HepG2 (cell line): ENCODE data around the gene EPHB4. TPM values are rescaled to one million over a fixed set of nuclear protein-coding genes. Genes with fewer than 3 reads are reported as not detected.

ENCODE experiments used
- ATAC-seq: fragments of 200-7000 bp; cut with Tn5 transposase; 3 replicates; pipeline ENCODE4 v1.9.1; 2020; ENCODE audit warnings: mild to moderate bottlenecking, moderate library complexity
- BruUV-seq: library from RNA; stranded (reverse); fragments of 400-500 nt; replicated peaks from 2 replicates; lab custom pipeline; 2021; lab: Mats Ljungman, UMichigan
- CTCF ChIA-PET: fragments of 300-600 bp; formaldehyde crosslinking; extraction: SDS; loops from one replicate; lab custom pipeline; 2021; ENCODE audit warnings: low total read pairs, inconsistent platforms, low intra/inter-chr PET ratio; lab: Yijun Ruan, JAX
- POLR2A ChIA-PET: fragments of 350-600 bp; sonication (Branson Sonifier 250); formaldehyde crosslinking; loops from one replicate; lab custom pipeline; 2020; ENCODE audit warnings: antibody characterized with exemption, inconsistent platforms; lab: Yijun Ruan, JAX
- DNase-seq: peaks from one replicate; pipeline ENCODE4 v3.0.0-alpha.2; 2015; ENCODE audit warnings: low spot score
- FAIRE-seq: peaks from 3 replicates; lab custom pipeline; 2011; peaks lifted over from hg19 to GRCh38; lab: Jason Lieb, UNC
- H2AFZ ChIP-seq: one replicate; pipeline ENCODE4 v1.6.1; 2011; ENCODE audit warnings: low read length, inconsistent platforms
- H3K27ac ChIP-seq: fragments of 300-600 bp; 3 replicates; pipeline ENCODE4 v1.8.0; 2011; ENCODE audit warnings: mixed run types, mild to moderate bottlenecking, mixed read lengths, low read length, inconsistent platforms; ENCODE audit not compliant: insufficient read depth; ENCODE audit errors: extremely low read length
- H3K27me3 ChIP-seq, 2 experiments: fragments of 200-600 bp in 1 of 2; 2 replicates in 1 of 2; 3 replicates in 1 of 2; pipeline versions ENCODE4 v1.6.0 to v1.8.0; 2011; ENCODE audit warnings: low read length in 2 of 2, mild to moderate bottlenecking in 2 of 2, moderate library complexity in 2 of 2, inconsistent platforms in 1 of 2; ENCODE audit not compliant: insufficient read depth in 2 of 2, control insufficient read depth in 1 of 2
- H3K36me3 ChIP-seq, 2 experiments: fragments of 200-600 bp in 1 of 2; replicated peaks in 1 of 2; 2 replicates in 1 of 2; 3 replicates in 1 of 2; pipeline versions ENCODE4 v1.5.1 to v1.8.0; 2011; ENCODE audit warnings: low read length in 2 of 2, inconsistent platforms in 1 of 2; ENCODE audit not compliant: insufficient read depth in 2 of 2, control insufficient read depth in 1 of 2
- H3K4me1 ChIP-seq: 2 replicates; pipeline ENCODE4 v1.5.1; 2012; ENCODE audit warnings: low read length, inconsistent platforms; ENCODE audit not compliant: insufficient read depth
- H3K4me2 ChIP-seq: 2 replicates; pipeline ENCODE4 v1.6.0; 2011; ENCODE audit warnings: low read depth, low read length, inconsistent platforms
- H3K4me3 ChIP-seq, 3 experiments: fragments of 200-600 bp in 1 of 3; sonication (generic), shearing (Covaris generic) in 1 of 3; replicated peaks in 1 of 3; 2 replicates each; pipeline ENCODE4 v1.5.1; 2011 to 2016; ENCODE audit warnings: low read length in 3 of 3, inconsistent platforms in 2 of 3, low read depth in 2 of 3, mild to moderate bottlenecking in 2 of 3, control low read depth in 1 of 3, mixed read lengths in 1 of 3; ENCODE audit not compliant: insufficient read depth in 1 of 3
- H3K79me2 ChIP-seq: one replicate; pipeline ENCODE4 v1.6.1; 2011; ENCODE audit warnings: low read length, inconsistent platforms; ENCODE audit not compliant: insufficient read depth
- H3K9ac ChIP-seq: 2 replicates; pipeline ENCODE4 v1.6.0; 2011; ENCODE audit warnings: mild to moderate bottlenecking, low read depth, low read length, inconsistent platforms; ENCODE audit not compliant: insufficient read depth
- H3K9me3 ChIP-seq: 2 replicates; pipeline ENCODE4 v1.5.1; 2012; ENCODE audit warnings: mild to moderate bottlenecking, low read length
- H4K20me1 ChIP-seq: 2 replicates; pipeline ENCODE4 v1.6.0; 2011; ENCODE audit warnings: inconsistent platforms, mild to moderate bottlenecking, low read length, moderate library complexity; ENCODE audit not compliant: insufficient read depth
- IKZF1 ChIP-seq: fragments of 450-650 bp; IDR thresholded peaks from 2 replicates; pipeline ENCODE4 v1.7.1; 2016
- IRX3 ChIP-seq: sonication (generic); formaldehyde crosslinking; IDR thresholded peaks from 2 replicates; pipeline ENCODE4 v1.8.1; 2023; ENCODE audit warnings: mild to moderate bottlenecking, low read depth, missing genetic modification reagents, borderline replicate concordance
- KLF13 ChIP-seq: sonication (generic); formaldehyde crosslinking; IDR thresholded peaks from 2 replicates; pipeline ENCODE4 v1.4.0; 2020; ENCODE audit warnings: mild to moderate bottlenecking, missing genetic modification reagents
- MAFF ChIP-seq: IDR thresholded peaks from 2 replicates; pipeline ENCODE4 v1.6.1; 2011; ENCODE audit warnings: low read depth, low read length, improper control_type of control experiment
- MED8 ChIP-seq: sonication (generic); formaldehyde crosslinking; IDR thresholded peaks from 2 replicates; pipeline ENCODE4 v1.8.1; 2023; ENCODE audit warnings: mild to moderate bottlenecking, missing genetic modification reagents; ENCODE audit not compliant: insufficient replicate concordance
- PRPF4 ChIP-seq: fragments of 200-400 bp; formaldehyde crosslinking; IDR thresholded peaks from 2 replicates; pipeline ENCODE4 v1.6.1; 2016; ENCODE audit warnings: low read length, low read depth; ENCODE audit not compliant: poor library complexity, severe bottlenecking
- RCOR2 ChIP-seq: IDR thresholded peaks from 2 replicates; pipeline ENCODE4 v1.6.1; 2016; ENCODE audit warnings: missing biosample characterization, missing genetic modification reagents
- SKI ChIP-seq: fragments of 450-650 bp; IDR thresholded peaks from one replicate; pipeline ENCODE4 v1.6.1; 2018; ENCODE audit warnings: mild to moderate bottlenecking; ENCODE audit not compliant: partially characterized antibody
- SNRNP70 ChIP-seq: fragments of 200-400 bp; formaldehyde crosslinking; IDR thresholded peaks from 2 replicates; pipeline ENCODE4 v1.6.1; 2017; ENCODE audit warnings: mild to moderate bottlenecking, low read depth, low read length, moderate library complexity
- TEAD3 ChIP-seq: optimal IDR thresholded peaks from 2 replicates; pipeline ENCODE3; 2016; ENCODE audit warnings: borderline replicate concordance
- ZNF256 ChIP-seq: sonication (generic); formaldehyde crosslinking; conservative IDR thresholded peaks from 2 replicates; pipeline ENCODE4 v1.4.0; 2020; ENCODE audit warnings: missing genetic modification reagents
- ZNF292 ChIP-seq: sonication (generic); formaldehyde crosslinking; IDR thresholded peaks from 2 replicates; pipeline ENCODE4 v1.8.1; 2022; ENCODE audit warnings: mild to moderate bottlenecking, low read depth, missing genetic modification reagents, borderline replicate concordance
- ZNF552 ChIP-seq: sonication (generic); formaldehyde crosslinking; IDR thresholded peaks from 2 replicates; pipeline ENCODE4 v1.9.0; 2022; ENCODE audit warnings: missing genetic modification reagents, mild to moderate bottlenecking, borderline replicate concordance
- ZNF660 ChIP-seq: sonication (generic); formaldehyde crosslinking; IDR thresholded peaks from 2 replicates; pipeline ENCODE4 v1.5.1; 2020; ENCODE audit warnings: mild to moderate bottlenecking, low read depth, missing genetic modification reagents, borderline replicate concordance
- WGBS: methylation state at CpG from one replicate; pipeline ENCODE4 v1.1.6; 2017; ENCODE audit warnings: low lambda C conversion rate; 5-methylcytosine and 5-hydroxymethylcytosine counted together
- in situ Hi-C: cut with HindIII; loops from 2 replicates; pipeline ENCODE4 v1.10.0; 2017; ENCODE audit warnings: low pct_unique_long_range_greater_than_20kb; ENCODE audit not compliant: extremely low pct_ligation_motif_present
- intact Hi-C: fragments of 100-400 bp; cut with micrococcal nuclease; formaldehyde crosslinking; loops from one replicate; pipeline ENCODE4 v1.10.0; 2022; ENCODE audit not compliant: unreplicated experiment
- polyA plus RNA-seq, 8 experiments: library from polyadenylated mRNA; depleted of rRNA in 3 of 8; stranded (reverse) in 7 of 8; unstranded in 1 of 8; fragments of >200 nt; fragmentation: Illumina TruSeq in 4 of 8; extraction: Trizol in 4 of 8; gene quantifications; 2 replicates each; pipeline versions ENCODE4 v1.2.1 to v1.2.3, GENCODE V29; 2011 to 2016; ENCODE audit warnings: low read depth in 4 of 8, missing spikeins in 1 of 8, mixed read lengths in 1 of 8; ENCODE audit not compliant: insufficient read depth in 1 of 8
- total RNA-seq, 5 experiments: library from RNA; depleted of rRNA; stranded (reverse); fragments of >200 nt; fragmentation: Illumina TruSeq; extraction: Trizol; gene quantifications; 2 replicates each; pipeline ENCODE4 v1.2.3, GENCODE V29; 2016; ENCODE audit warnings: low read depth in 1 of 5
- TF ChIP-seq, protein P1 (sequence below): IDR thresholded peaks from 2 replicates; pipeline ENCODE4 v1.6.1; 2016; ENCODE audit warnings: missing compliant biosample characterization, missing genetic modification reagents, borderline replicate concordance
- TF ChIP-seq, protein P2 (sequence below): sonication (generic); formaldehyde crosslinking; IDR thresholded peaks from 2 replicates; pipeline ENCODE4 v1.4.0; 2020; ENCODE audit warnings: missing genetic modification reagents, borderline replicate concordance
- TF ChIP-seq, protein P3 (sequence below): sonication (generic); formaldehyde crosslinking; IDR thresholded peaks from 2 replicates; pipeline ENCODE4 v1.4.0; 2020; ENCODE audit warnings: missing genetic modification reagents
- TF ChIP-seq, protein P4 (sequence below), 2 experiments: sonication (generic) in 1 of 2; formaldehyde crosslinking in 1 of 2; IDR thresholded peaks; 2 replicates each; pipeline versions ENCODE4 v1.5.1 to v1.6.1; 2011 to 2020; ENCODE audit warnings: borderline replicate concordance in 1 of 2, low read depth in 1 of 2, low read length in 1 of 2, mild to moderate bottlenecking in 1 of 2, missing genetic modification reagents in 1 of 2, moderate library complexity in 1 of 2

The EPHB4 gene
- total and polyA plus RNA-seq, 2 of the 13 experiments (the other 11 are each of a cell fraction or from before 2014, with no cell fraction given): 61.4 to 69.6 TPM

DNA sequence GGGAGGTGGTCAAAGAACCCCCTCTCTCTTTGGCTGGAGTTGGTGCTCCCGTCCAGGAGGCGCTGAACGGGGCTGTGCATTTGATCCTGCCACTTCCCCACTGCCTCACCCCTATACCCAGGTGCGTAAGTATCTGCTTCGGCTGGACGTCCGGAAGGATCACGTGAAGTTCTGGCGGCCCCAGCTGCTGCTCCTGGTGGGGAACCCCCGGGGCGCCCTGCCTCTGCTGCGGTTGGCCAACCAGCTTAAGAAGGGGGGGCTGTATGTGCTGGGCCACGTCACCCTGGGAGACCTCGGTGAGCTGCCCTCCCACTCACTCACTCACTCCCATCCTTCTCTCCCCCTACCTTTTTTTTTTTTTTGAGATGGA, 34.3 kb upstream of the EPHB4 start:
- no TSS peak for BruUV-seq
- H3K4me3 ChIP-seq: no peak overlapping the region
- H3K79me2 ChIP-seq: no peaks in the 10 kb centered on the region
- 97% methylated on average over 13 of the region's 14 CpGs for WGBS
- ChIA-PET CTCF (no interaction called here), POLR2A (no interaction called here)
- DNase-seq (no peak), ATAC-seq (no peak), FAIRE-seq (no peak)
- no peak overlapping the region for H3K9ac ChIP-seq
- H3K4me2 ChIP-seq: no peak overlapping the region
- no peaks in the 10 kb centered on the region for H3K9me3 ChIP-seq
- H3K36me3 ChIP-seq: peaks cover 6 to 10% of the 10 kb centered on the region in 2 experiments; a peak in 4 of 5 replicates
- H3K27ac ChIP-seq: no peak overlapping the region
- H4K20me1 ChIP-seq: no peaks in the 10 kb centered on the region
- in situ Hi-C loops: no loop called here
- no peaks in the 10 kb centered on the region for H3K27me3 ChIP-seq
- peaks cover 19% of the 10 kb centered on the region for H3K4me1 ChIP-seq
- TF ChIP-seq TEAD3 (CRISPR knock-in tag) (no peak), ZNF292 (CRISPR knock-in tag) (no peak), RCOR2 (no peak), MAFF (no peak), SKI (no peak), SNRNP70 (no peak), ZNF552 (CRISPR knock-in tag) (no peak), IRX3 (CRISPR knock-in tag) (no peak), MED8 (CRISPR knock-in tag) (no peak), ZNF660 (no peak), IKZF1 (no peak), PRPF4 (no peak), ZNF256 (CRISPR knock-in tag) (no peak), KLF13 (CRISPR knock-in tag) (no peak)
- TF ChIP-seq, protein P1, sequence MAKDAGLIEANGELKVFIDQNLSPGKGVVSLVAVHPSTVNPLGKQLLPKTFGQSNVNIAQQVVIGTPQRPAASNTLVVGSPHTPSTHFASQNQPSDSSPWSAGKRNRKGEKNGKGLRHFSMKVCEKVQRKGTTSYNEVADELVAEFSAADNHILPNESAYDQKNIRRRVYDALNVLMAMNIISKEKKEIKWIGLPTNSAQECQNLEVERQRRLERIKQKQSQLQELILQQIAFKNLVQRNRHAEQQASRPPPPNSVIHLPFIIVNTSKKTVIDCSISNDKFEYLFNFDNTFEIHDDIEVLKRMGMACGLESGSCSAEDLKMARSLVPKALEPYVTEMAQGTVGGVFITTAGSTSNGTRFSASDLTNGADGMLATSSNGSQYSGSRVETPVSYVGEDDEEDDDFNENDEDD (CRISPR knock-in tag): no peak
- TF ChIP-seq, protein P2, sequence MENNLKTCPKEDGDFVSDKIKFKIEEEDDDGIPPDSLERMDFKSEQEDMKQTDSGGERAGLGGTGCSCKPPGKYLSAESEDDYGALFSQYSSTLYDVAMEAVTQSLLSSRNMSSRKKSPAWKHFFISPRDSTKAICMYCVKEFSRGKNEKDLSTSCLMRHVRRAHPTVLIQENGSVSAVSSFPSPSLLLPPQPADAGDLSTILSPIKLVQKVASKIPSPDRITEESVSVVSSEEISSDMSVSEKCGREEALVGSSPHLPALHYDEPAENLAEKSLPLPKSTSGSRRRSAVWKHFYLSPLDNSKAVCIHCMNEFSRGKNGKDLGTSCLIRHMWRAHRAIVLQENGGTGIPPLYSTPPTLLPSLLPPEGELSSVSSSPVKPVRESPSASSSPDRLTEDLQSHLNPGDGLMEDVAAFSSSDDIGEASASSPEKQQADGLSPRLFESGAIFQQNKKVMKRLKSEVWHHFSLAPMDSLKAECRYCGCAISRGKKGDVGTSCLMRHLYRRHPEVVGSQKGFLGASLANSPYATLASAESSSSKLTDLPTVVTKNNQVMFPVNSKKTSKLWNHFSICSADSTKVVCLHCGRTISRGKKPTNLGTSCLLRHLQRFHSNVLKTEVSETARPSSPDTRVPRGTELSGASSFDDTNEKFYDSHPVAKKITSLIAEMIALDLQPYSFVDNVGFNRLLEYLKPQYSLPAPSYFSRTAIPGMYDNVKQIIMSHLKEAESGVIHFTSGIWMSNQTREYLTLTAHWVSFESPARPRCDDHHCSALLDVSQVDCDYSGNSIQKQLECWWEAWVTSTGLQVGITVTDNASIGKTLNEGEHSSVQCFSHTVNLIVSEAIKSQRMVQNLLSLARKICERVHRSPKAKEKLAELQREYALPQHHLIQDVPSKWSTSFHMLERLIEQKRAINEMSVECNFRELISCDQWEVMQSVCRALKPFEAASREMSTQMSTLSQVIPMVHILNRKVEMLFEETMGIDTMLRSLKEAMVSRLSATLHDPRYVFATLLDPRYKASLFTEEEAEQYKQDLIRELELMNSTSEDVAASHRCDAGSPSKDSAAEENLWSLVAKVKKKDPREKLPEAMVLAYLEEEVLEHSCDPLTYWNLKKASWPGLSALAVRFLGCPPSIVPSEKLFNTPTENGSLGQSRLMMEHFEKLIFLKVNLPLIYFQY (CRISPR knock-in tag): no peak
- TF ChIP-seq, protein P3, sequence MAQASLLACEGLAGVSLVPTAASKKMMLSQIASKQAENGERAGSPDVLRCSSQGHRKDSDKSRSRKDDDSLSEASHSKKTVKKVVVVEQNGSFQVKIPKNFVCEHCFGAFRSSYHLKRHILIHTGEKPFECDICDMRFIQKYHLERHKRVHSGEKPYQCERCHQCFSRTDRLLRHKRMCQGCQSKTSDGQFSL (CRISPR knock-in tag): no peak
- TF ChIP-seq, protein P4, sequence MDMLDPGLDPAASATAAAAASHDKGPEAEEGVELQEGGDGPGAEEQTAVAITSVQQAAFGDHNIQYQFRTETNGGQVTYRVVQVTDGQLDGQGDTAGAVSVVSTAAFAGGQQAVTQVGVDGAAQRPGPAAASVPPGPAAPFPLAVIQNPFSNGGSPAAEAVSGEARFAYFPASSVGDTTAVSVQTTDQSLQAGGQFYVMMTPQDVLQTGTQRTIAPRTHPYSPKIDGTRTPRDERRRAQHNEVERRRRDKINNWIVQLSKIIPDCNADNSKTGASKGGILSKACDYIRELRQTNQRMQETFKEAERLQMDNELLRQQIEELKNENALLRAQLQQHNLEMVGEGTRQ (IDR thresholded peaks at IDR 0.05; ENCODE audit: low read depth, low read length): no peak
- TF ChIP-seq, protein P4 (CRISPR knock-in tag; IDR thresholded peaks at IDR 0.05; ENCODE audit: borderline replicate concordance): no peak
- intact Hi-C loops: no loop called here
- H2AFZ ChIP-seq: no peak overlapping the region
